HEK293T (cell line): ENCODE data around the gene GOSR1.
"Not testable (repeated sequence)": the region's sequence is repeated elsewhere in the genome, so short reads cannot be mapped to it uniquely, and the experiment has no call there.

Experiments
- CTBP1 ChIP-seq: fragments of 450-650 bp; IDR thresholded peaks from 2 replicates; pipeline ENCODE4 v1.6.1; 2016; ENCODE audit warnings: borderline replicate concordance
- ELF4 ChIP-seq: fragments of 450-650 bp; IDR thresholded peaks from 2 replicates; pipeline ENCODE4 v1.6.1; 2017; ENCODE audit warnings: antibody characterized with exemption
- FOXA1 ChIP-seq: fragments of 450-650 bp; IDR thresholded peaks from 2 replicates; pipeline ENCODE4 v1.6.1; 2016; ENCODE audit warnings: mild to moderate bottlenecking
- SUZ12 ChIP-seq: fragments of 450-650 bp; IDR thresholded peaks from 2 replicates; pipeline ENCODE4 v1.6.1; 2016; ENCODE audit warnings: mild to moderate bottlenecking

- not testable (repeated sequence) for TF ChIP-seq CTBP1, SUZ12, FOXA1, ELF4
These were observed 95.7 kb downstream of the GOSR1 start for GRCh38 chr17:30572651-30573554.
